ENCODE measurements around the gene ANO7.

- no peak for TF ChIP-seq TAF1 (IDR thresholded peaks at IDR 0.05; ENCODE audit: borderline replicate concordance, insufficient read depth, low read length)
- no peak for TF ChIP-seq SIN3A (IDR thresholded peaks at IDR 0.05; ENCODE audit: borderline replicate concordance, insufficient read depth, low read length)
- TF ChIP-seq POLR2AphosphoS5 (IDR thresholded peaks at IDR 0.05; ENCODE audit: low read depth, low read length) = no peak
- TF ChIP-seq REST (IDR thresholded peaks at IDR 0.05; ENCODE audit: insufficient read depth in 1 of 2, low read depth in 2 of 2, low read length in 2 of 2) = no peak
- TF ChIP-seq FOXP2 (optimal IDR thresholded peaks at IDR 0.05; ENCODE audit: borderline replicate concordance, extremely low read depth, extremely low read length, insufficient read depth) = no peak
Observed at GRCh38 chr2:241146286-241146685, 42.2 kb upstream of the ANO7 start.
